Mucosa of gallbladder (tissue), 1 donor: ENCODE results near the gene STK32C. TPM values are rescaled to one million over a fixed set of nuclear protein-coding genes. Genes with fewer than 3 reads are reported as not detected.
A peak's percentile ranks its signal among the peaks of the same experiment; 100 is the strongest.
"Not testable (repeated sequence)": the region's sequence is repeated elsewhere in the genome, so short reads cannot be mapped to it uniquely, and the experiment has no call there.

Experiments used
- DNase-seq: peaks from one replicate; pipeline ENCODE4 v3.0.0-alpha.2; 2020; ENCODE audit warnings: low spot score
- total RNA-seq: library from RNA; stranded (reverse); gene quantifications from one replicate; pipeline ENCODE4 v1.2.1, GENCODE V29; 2021
- donor health status: DM: no; HTN: no; CAD: no.

Gene STK32C
- total RNA-seq, 1 donor from 2014 or later = 23.8 TPM

DNA sequence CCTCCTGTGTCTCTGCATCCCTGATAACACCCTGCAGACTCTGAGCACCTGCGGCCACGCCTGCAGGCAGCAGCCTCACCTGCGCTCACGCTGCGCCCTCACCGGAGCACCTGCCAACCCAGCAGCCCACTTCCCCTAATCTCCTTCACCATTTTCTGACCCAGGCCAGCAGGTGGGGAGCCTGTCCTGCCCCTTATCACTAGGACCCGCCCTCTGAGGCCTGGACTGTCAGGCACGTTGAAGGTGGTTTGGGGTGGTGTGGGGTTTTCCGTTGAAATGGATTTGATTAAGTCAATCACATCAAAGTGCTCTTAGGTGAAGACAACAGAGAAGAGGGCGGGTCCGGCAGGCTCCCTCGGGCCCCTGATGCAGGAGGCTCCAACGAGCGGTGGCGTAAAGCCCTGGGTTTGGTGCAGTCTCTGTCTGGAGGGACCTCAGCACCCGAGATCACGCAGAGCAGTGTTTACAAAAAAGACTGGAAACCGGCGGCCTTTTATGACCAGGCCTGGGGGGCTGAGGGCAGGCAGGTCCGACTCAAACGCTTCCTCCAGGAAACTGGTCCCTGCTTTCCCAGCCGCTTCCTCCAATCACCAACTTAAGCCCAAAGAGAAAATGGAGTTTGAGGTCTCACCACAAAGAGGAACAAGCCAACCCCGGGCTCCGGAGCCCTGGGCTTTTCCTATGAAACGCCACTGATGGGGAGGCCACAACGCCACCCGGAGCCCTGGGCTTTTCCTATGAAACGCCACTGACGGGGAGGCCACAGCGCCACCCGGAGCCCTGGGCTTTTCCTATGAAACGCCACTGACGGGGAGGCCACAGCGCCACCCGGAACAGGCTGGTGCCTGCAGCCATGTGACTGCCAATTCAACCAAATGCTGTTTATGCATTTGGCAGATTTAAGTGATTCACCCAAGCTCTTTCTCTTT, 75.5 kb downstream of the STK32C start:
- DNase-seq = peak; percentile 28

- DNase-seq = no peak
Observed at GRCh38 chr10:132231656-132232022, 76.1 kb downstream of the STK32C start.

- no peak for DNase-seq
Observed at GRCh38 chr10:132230557-132231210, 77.1 kb downstream of the STK32C start.

DNA sequence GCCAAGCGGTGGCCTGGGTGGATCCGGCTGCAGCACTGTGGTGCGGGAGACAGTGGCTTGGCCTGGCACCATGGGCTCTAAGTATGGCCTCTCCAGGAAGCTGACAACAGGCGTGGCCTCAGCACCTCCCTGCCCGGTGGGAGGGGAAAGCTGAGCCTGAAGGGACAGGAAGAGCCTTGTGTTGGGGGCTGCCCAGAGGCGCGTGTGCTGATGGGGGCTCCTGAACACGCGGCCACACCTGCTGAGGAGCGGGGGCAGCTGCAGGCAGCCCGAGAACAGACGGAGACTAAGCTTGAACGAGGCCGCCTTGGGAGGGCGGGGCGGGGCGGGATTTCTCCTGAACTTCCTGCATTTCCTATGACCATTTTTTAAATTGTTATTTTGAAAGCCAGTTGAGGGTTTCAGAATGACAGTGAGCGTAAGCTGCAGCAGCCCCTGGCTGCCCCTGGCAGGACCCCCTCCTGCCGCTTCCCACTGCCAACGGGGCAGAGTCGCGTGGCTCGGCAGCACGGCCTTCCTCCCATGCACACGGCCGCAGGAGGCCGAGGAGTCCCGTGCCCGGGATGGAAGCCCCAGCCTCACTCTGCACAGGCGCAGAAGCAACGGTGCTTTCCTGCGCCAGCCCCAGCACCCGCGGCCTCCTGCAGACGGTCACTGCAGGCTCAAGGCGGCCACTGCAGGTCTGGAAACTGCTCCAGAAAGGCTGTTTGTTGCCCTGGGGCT, 77.8 kb downstream of the STK32C start:
- DNase-seq = peak; percentile 26

GRCh38 chr10:132229096-132229495, 78.7 kb downstream of the STK32C start:
- DNase-seq = no peak

GRCh38 chr10:132228616-132229015, 79.1 kb downstream of the STK32C start:
- DNase-seq = no peak

- no peak for DNase-seq
Observed at GRCh38 chr10:132227851-132228390, 79.8 kb downstream of the STK32C start.

GRCh38 chr10:132226586-132227405, 81.0 kb downstream of the STK32C start:
- DNase-seq = no peak

- DNase-seq = no peak
Observed at GRCh38 chr10:132225849-132226205, 81.9 kb downstream of the STK32C start.

DNA sequence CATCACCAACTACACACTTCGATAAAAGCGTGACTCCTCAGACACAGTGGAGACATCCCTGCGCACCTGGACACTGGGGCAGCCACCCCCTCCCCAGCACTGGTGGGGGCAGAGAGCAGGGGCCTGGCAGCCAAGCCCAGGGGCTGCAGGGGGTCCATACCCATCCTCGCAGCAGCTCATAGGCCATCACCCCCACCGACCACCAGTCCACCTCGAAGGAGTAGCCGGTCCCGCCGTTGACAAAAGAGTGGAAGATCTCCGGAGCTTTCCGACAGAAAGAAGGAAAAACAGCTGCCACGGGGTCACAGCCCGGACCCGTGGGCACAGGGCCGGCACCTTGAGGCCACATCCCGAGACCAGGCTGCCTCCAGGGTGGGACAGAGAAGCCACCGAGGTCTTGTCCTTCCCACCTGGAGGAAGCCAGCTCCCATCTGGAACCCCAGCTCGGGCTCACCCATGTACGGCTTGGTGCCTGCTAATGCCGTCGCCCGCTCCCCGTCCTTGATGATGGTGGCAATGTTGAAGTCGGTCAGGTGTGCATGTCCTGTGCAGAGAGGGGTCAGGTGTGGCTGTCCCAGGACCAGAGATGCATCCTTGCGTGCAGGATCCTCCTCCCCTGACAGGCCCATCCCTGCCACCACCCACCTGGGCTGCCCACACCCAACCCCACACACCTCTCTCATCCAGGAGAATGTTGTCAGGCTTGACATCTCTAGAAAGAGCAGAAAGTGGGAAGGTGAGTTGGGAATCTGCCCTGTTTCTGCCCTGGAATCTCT, 82.5 kb downstream of the STK32C start:
- DNase-seq = no peak

- no peak for DNase-seq
Observed at GRCh38 chr10:132224343-132225072, 83.2 kb downstream of the STK32C start.

DNA sequence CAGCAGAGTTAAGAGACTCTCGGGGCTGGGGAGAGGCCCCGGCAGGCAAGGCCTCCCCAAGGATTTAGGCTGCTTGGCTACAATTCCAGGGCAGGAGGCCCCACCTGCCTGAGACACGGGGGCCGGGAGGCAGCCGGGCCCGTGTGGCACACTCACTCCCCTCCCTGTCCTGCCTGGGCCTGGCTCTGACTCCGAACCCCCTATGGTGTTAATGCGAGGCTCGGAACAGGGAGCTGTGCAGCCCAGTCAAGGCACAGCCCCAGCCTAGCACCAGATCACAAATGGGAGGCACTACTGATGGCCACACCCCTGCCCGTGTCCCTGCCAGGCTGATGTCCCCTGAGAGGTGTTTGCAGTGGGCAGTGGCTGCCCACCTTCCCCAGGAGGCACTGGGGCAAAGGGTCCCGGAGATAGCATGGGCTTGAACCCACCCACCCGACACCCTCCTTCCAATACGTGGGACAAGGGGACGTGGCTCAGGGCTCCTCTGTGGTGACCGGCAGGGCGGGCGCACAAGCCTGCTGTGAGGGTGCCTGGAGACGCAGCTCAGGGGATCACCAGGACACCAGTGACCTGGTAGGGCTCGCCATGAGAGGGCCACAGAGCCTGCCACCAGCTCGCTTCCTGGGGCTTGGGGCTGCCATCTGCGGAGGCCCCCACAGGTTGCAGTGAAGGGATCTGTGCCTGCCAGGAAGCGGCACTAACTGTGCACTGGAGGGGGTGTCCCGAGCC, 84.0 kb downstream of the STK32C start:
- DNase-seq = no peak

DNA sequence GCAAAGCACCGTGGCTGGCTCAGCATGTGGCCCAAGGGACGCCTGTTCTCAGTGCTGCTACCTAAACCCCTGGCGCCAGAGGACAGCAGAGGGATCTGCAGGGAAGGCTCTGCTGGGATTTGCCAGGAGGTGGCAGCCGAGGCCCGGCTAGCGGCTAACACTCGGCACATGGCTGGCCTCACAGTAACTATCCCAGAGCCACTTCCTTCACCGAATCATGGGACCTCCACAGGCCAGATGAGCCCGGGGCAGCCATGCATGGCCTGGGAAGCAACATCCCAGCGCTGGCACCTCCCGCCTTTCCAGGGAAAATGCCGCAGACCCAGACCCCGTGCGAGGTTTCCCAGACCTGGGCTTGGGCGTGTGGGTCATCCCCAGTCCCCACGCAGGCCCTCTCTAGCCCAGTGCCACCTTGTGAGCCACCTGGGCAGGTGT, 84.6 kb downstream of the STK32C start:
- peak; percentile 78 for DNase-seq

DNA sequence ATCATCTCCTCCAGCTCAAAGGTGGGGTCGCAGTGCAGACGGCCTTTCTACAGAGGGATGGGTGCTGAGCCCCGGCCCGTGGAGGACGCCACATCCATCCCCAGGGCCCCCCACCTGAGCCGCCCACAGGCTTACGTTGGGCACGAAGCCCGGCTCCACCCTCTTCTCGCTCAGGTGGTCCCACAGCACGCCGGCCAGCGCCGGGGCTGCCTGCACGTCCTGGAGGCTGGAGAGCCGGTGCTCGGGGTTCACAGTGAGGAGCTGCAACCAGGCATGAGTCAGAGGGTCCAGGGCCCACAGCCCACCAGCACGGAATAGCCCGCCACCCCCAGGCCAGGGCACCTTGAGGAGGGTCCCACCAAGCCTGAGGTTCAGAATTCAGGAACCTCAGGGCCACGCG, 85.0 kb downstream of the STK32C start:
- no peak for DNase-seq

DNA sequence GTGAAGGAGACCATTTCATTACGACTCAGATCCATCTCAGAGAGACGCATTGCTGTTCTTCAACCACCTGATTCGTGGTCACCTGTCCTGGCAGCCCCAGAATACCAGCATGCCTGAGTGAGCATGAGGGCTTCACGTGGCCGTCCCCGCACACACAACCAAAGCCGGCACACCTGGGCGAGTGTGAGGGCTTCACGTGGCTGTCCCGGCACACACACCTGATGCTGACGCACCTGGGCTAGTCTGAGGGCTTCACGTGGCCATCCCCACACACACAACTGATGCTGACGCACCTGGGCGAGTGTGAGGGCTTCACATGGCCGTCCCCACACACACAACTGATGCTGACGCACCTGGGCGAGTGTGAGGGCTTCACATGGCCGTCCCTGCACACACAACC, 86.8 kb downstream of the STK32C start:
- not testable (repeated sequence) for DNase-seq

GRCh38 chr10:132220061-132220460, 87.7 kb downstream of the STK32C start:
- DNase-seq = no peak

DNA sequence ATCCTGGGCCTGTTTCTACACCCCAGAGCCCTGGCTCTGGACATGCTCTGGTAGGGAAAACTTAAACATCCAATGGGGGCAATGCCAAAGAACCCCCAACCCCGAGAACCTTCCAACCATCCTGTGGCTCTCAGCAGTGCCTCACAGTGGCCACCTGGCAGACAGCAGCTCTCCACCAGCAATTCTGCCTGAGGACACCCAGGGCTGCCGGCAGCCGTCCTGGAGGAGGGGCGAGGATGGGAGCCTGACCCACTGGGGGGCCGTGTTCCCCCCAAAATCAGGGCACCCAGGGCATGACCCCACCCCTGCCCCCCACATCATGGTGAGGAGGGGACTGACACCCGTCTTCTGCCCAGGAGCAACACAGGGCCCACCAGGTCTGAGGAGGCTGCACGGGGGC, 88.3 kb downstream of the STK32C start:
- DNase-seq = no peak

DNA sequence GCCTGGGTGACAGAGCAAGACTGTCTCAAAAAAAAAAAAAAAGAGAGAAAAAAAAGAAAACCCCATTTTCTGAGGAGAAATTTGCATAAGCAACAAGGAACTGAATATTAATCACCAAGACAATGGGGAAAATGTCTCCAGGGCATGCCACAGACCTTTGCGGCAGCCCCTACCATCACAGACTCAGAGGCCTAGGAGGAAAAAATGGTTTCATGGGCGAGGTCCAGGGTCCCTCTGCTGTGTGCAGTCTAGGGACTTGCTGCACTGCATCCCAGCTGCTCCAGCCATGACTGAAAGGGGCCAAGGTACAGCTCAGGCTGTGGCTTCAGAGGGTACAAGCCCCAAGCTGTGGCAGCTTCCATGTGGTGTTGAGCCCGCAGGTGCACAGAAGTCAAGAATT, 91.3 kb downstream of the STK32C start:
- not testable (repeated sequence) for DNase-seq

- no peak for DNase-seq
Observed at GRCh38 chr10:132213917-132214316, 93.8 kb downstream of the STK32C start.
